ENCODE measurements around the gene SPCS1. TPM values are rescaled to one million over a fixed set of nuclear protein-coding genes. Genes with fewer than 3 reads are reported as not detected.

Gene SPCS1
- total RNA-seq, 1 experiment from 2014 or later: 124 TPM

- Histone ChIP-seq H3K27ac (ENCODE audit: low read depth, low read length) (no peak overlapping the region), H3K4me2 (ENCODE audit: low read length) (no peak overlapping the region), H3K27me3 (ENCODE audit: insufficient read depth, low read length) (no peaks in the 10 kb centered on the region), H2AFZ (ENCODE audit: low read depth, low read length, poor library complexity, severe bottlenecking) (no peak overlapping the region), H3K79me2 (ENCODE audit: insufficient read depth, low read length) (peaks cover 25% of the 10 kb centered on the region), H3K9ac (ENCODE audit: low read length) (no peak overlapping the region), H3K9me2 (ENCODE audit: insufficient read depth) (no peaks in the 10 kb centered on the region), H3K4me3 (replicated peaks in 1 of 2; ENCODE audit: low read depth in 1 of 2, low read length in 2 of 2) (no peak overlapping the region), H4K20me1 (ENCODE audit: insufficient read depth) (peaks cover 19% of the 10 kb centered on the region; the same call in 1 of the 2 replicates), H3K4me1 (ENCODE audit: control insufficient read depth in 1 of 2, insufficient read depth in 2 of 2, low read length in 2 of 2) (no peaks in the 10 kb centered on the region), H3K36me3 (ENCODE audit: control insufficient read depth in 1 of 2, insufficient read depth in 2 of 2, low read length in 2 of 2) (peaks cover 40 to 46% of the 10 kb centered on the region in 2 experiments), H3K9me3 (ENCODE audit: control insufficient read depth in 1 of 2, insufficient read depth in 1 of 2, low read depth in 1 of 2, low read length in 2 of 2) (no peaks in the 10 kb centered on the region)
- CTCF ChIA-PET: no interaction called here
- intact Hi-C loops (cut with micrococcal nuclease): no loop called here
- no peak for DNase-seq (ENCODE audit: low read depth, low spot score)
- TF ChIP-seq, protein P1, sequence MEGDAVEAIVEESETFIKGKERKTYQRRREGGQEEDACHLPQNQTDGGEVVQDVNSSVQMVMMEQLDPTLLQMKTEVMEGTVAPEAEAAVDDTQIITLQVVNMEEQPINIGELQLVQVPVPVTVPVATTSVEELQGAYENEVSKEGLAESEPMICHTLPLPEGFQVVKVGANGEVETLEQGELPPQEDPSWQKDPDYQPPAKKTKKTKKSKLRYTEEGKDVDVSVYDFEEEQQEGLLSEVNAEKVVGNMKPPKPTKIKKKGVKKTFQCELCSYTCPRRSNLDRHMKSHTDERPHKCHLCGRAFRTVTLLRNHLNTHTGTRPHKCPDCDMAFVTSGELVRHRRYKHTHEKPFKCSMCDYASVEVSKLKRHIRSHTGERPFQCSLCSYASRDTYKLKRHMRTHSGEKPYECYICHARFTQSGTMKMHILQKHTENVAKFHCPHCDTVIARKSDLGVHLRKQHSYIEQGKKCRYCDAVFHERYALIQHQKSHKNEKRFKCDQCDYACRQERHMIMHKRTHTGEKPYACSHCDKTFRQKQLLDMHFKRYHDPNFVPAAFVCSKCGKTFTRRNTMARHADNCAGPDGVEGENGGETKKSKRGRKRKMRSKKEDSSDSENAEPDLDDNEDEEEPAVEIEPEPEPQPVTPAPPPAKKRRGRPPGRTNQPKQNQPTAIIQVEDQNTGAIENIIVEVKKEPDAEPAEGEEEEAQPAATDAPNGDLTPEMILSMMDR (IDR thresholded peaks at IDR 0.05 in 2 of 3, conservative IDR thresholded peaks at IDR 0.05 in 1 of 3; ENCODE audit: borderline replicate concordance in 1 of 3, insufficient read depth in 1 of 3, low read depth in 2 of 3, low read length in 2 of 3): no peak
- no peak for TF ChIP-seq SIN3A (IDR thresholded peaks at IDR 0.05; ENCODE audit: low read depth)
- TF ChIP-seq RAD21 (IDR thresholded peaks at IDR 0.05; ENCODE audit: low read depth): no peak
- TF ChIP-seq, protein P2, sequence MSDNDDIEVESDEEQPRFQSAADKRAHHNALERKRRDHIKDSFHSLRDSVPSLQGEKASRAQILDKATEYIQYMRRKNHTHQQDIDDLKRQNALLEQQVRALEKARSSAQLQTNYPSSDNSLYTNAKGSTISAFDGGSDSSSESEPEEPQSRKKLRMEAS (IDR thresholded peaks at IDR 0.05): no peak
- no peak for TF ChIP-seq POLR2A (IDR thresholded peaks at IDR 0.05; ENCODE audit: borderline replicate concordance, extremely low read depth, insufficient read depth, insufficient read length)
- TF ChIP-seq SP1 (IDR thresholded peaks at IDR 0.05; ENCODE audit: low read depth): no peak
- no peak for TF ChIP-seq YY1 (IDR thresholded peaks at IDR 0.05; ENCODE audit: extremely low read depth, insufficient replicate concordance, low read depth, low read length)
- no peak; the same call in 1 of the 2 replicates for TF ChIP-seq POLR2AphosphoS5 (IDR thresholded peaks at IDR 0.05; ENCODE audit: low read depth, low read length)
- TF ChIP-seq CEBPB (IDR thresholded peaks at IDR 0.05; ENCODE audit: low read depth): no peak
- no peak for TF ChIP-seq EGR1 (IDR thresholded peaks at IDR 0.05; ENCODE audit: low read depth)
- TF ChIP-seq SRF (IDR thresholded peaks at IDR 0.05; ENCODE audit: low read depth): no peak
- no peak for TF ChIP-seq EZH2phosphoT487 (IDR thresholded peaks at IDR 0.05; ENCODE audit: borderline replicate concordance)
- TF ChIP-seq, protein P3, sequence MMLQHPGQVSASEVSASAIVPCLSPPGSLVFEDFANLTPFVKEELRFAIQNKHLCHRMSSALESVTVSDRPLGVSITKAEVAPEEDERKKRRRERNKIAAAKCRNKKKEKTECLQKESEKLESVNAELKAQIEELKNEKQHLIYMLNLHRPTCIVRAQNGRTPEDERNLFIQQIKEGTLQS (IDR thresholded peaks at IDR 0.05): no peak
- TF ChIP-seq EZH2 (IDR thresholded peaks at IDR 0.05): no peak
- POLR2A ChIA-PET: interaction anchor here (1.8 kb wide), 1 partner anchor 11 kb away, joined by 4 read pairs; no protein-coding TSS in a partner anchor
- BruUV-seq (replicated peaks): no TSS peak
- RAD21 ChIA-PET (ENCODE audit: low non-redundant PET in 1 of 2, low total read pairs in 2 of 2, uncharacterized antibody in 2 of 2, unreplicated experiment in 2 of 2): no interaction called here
- ATAC-seq: no peak
These were observed 8.3 kb upstream of the SPCS1 start for GRCh38 chr3:52697632-52697965.
